K562 (cell line): Measurements from ENCODE around the gene CMSS1. TPM values are rescaled to one million over a fixed set of nuclear protein-coding genes. Genes with fewer than 3 reads are reported as not detected.
A peak's percentile ranks its signal among the peaks of the same experiment; 100 is the strongest.

Experiments used
- ATF4 ChIP-seq: fragments of 450-650 bp; formaldehyde crosslinking; IDR thresholded peaks from 2 replicates; pipeline ENCODE4 v1.4.0; 2022; ENCODE audit warnings: mild to moderate bottlenecking, moderate library complexity
- CHAMP1 ChIP-seq: fragments of 450-650 bp; IDR thresholded peaks from 2 replicates; pipeline ENCODE4 v1.6.1; 2016; ENCODE audit warnings: mild to moderate bottlenecking
- CREB3 ChIP-seq: fragments of 450-650 bp; conservative IDR thresholded peaks from 2 replicates; pipeline ENCODE4 v1.6.1; 2016; ENCODE audit warnings: missing genetic modification characterization, low read depth, mild to moderate bottlenecking, missing compliant biosample characterization, moderate library complexity
- HDAC1 ChIP-seq, 2 experiments: fragments of 450-650 bp; IDR thresholded peaks; 2 replicates each; pipeline ENCODE4 v1.6.1; 2016 to 2017; ENCODE audit warnings: inconsistent platforms in 1 of 2, mild to moderate bottlenecking in 1 of 2, moderate library complexity in 1 of 2
- HNRNPL ChIP-seq: fragments of 200-400 bp; formaldehyde crosslinking; IDR thresholded peaks from 2 replicates; pipeline ENCODE4 v1.6.1; 2017; ENCODE audit warnings: low read depth, mild to moderate bottlenecking, low read length
- JUNB ChIP-seq: fragments of 450-650 bp; formaldehyde crosslinking; conservative IDR thresholded peaks from 2 replicates; pipeline ENCODE4 v1.4.0; 2020; ENCODE audit warnings: mild to moderate bottlenecking
- KAT2B ChIP-seq: IDR thresholded peaks from one replicate; pipeline ENCODE4 v1.6.1; 2012; ENCODE audit warnings: low read depth, mild to moderate bottlenecking, control low read depth, inconsistent platforms, low read length, moderate library complexity
- MAX ChIP-seq: sonication (generic); formaldehyde crosslinking; IDR thresholded peaks from 2 replicates; pipeline ENCODE4 v1.9.0; 2022; ENCODE audit warnings: mild to moderate bottlenecking, missing genetic modification reagents
- MBD1 ChIP-seq: fragments of 250-450 bp; sonication (Bioruptor Pico); IDR thresholded peaks from 2 replicates; pipeline ENCODE4 v1.8.0; 2022; ENCODE audit warnings: inconsistent platforms
- PHB ChIP-seq: fragments of 250-450 bp; sonication (Bioruptor Pico); IDR thresholded peaks from 2 replicates; pipeline ENCODE4 v1.5.0; 2021
- POLR2A ChIP-seq: fragments of 450-650 bp; conservative IDR thresholded peaks from 2 replicates; pipeline ENCODE4 v1.6.1; 2016
- RBBP5 ChIP-seq: fragments of 200-600 bp; sonication (generic); IDR thresholded peaks from 2 replicates; pipeline ENCODE4 v1.6.1; 2012; ENCODE audit warnings: borderline replicate concordance, mild to moderate bottlenecking, low read length, control low read depth, inconsistent platforms; ENCODE audit not compliant: insufficient read depth, poor library complexity, severe bottlenecking
- SMARCE1 ChIP-seq: fragments of 450-650 bp; IDR thresholded peaks from 2 replicates; pipeline ENCODE4 v1.7.1; 2016; ENCODE audit warnings: mild to moderate bottlenecking
- TCF7L2 ChIP-seq: fragments of 150-350 bp; IDR thresholded peaks from 2 replicates; pipeline ENCODE4 v1.6.1; 2016; ENCODE audit warnings: low read depth, mild to moderate bottlenecking, low read length, moderate library complexity
- XRCC5 ChIP-seq: fragments of 200-400 bp; formaldehyde crosslinking; IDR thresholded peaks from 2 replicates; pipeline ENCODE4 v1.6.1; 2017; ENCODE audit warnings: low read depth, mild to moderate bottlenecking, low read length
- ZC3H4 ChIP-seq: sonication (generic); formaldehyde crosslinking; IDR thresholded peaks from 2 replicates; pipeline ENCODE4 v1.9.0; 2021; ENCODE audit warnings: missing genetic modification reagents, borderline replicate concordance
- ZKSCAN1 ChIP-seq: fragments of 150-350 bp; IDR thresholded peaks from 2 replicates; pipeline ENCODE4 v1.6.1; 2016; ENCODE audit warnings: low read depth, low read length
- ZNF3 ChIP-seq: fragments of 250-450 bp; sonication (Bioruptor Pico); IDR thresholded peaks from 2 replicates; pipeline ENCODE4 v1.5.0; 2021; ENCODE audit warnings: mild to moderate bottlenecking, moderate library complexity
- ZNF384 ChIP-seq: IDR thresholded peaks from 2 replicates; pipeline ENCODE4 v1.6.1; 2012; ENCODE audit warnings: low read depth, low read length, improper control_type of control experiment
- ZNF778 ChIP-seq: fragments of 450-650 bp; formaldehyde crosslinking; IDR thresholded peaks from 2 replicates; pipeline ENCODE4 v1.4.0; 2020; ENCODE audit warnings: mild to moderate bottlenecking, moderate library complexity
- polyA plus RNA-seq, 8 experiments: library from polyadenylated mRNA; depleted of rRNA in 4 of 8; stranded (reverse) in 5 of 8; unstranded in 3 of 8; fragments of >200 nt; fragmentation: Nextera tagmentation in 2 of 8; fragmentation: Illumina TruSeq in 1 of 8; extraction: Ambion mirVana in 2 of 8; extraction: Trizol in 1 of 8; gene quantifications; 2 replicates each; pipeline versions ENCODE4 v1.2.1 to v1.2.3, GENCODE V29; 2011 to 2014; ENCODE audit warnings: inconsistent platforms in 1 of 8, missing spikeins in 1 of 8
- total RNA-seq, 7 experiments: library from RNA; depleted of rRNA in 6 of 7; stranded (reverse); fragments of >200 nt in 6 of 7; fragmentation: Illumina TruSeq in 2 of 7; extraction: Trizol in 2 of 7; gene quantifications; 2 replicates each; pipeline versions ENCODE4 v1.2.1 to v1.2.3, GENCODE V29; 2011 to 2021; ENCODE audit warnings: low replicate concordance in 1 of 7

CMSS1 gene
- total and polyA plus RNA-seq, 9 of the 15 experiments (the other 6 are each of a cell fraction or from before 2014, with no cell fraction given), result 46.9 to 109 (median 72.3) TPM

GRCh38 chr3:99817437-99818240 lies at the start of gene CMSS1 (continued):
- TF ChIP-seq MBD1 (CRISPR knock-in tag), result no peak
- no peak for TF ChIP-seq TCF7L2
- TF ChIP-seq CHAMP1, result no peak
- TF ChIP-seq ZC3H4 (CRISPR knock-in tag), result no peak
- TF ChIP-seq ZNF778, result no peak
- TF ChIP-seq HDAC1 (IDR thresholded peaks at IDR 0.05), result peak in 1 of 2 experiments; percentile 92; a peak in 2 of 4 replicates
- TF ChIP-seq JUNB, result peak; percentile 89
- no peak for TF ChIP-seq ZNF384
- TF ChIP-seq POLR2A, result peak; percentile 87
- TF ChIP-seq XRCC5, result no peak
- TF ChIP-seq HNRNPL, result no peak
- TF ChIP-seq ZKSCAN1, result no peak
- no peak for TF ChIP-seq ZNF3 (CRISPR knock-in tag)
- TF ChIP-seq MAX (CRISPR knock-in tag), result peak; percentile 89
- TF ChIP-seq SMARCE1, result no peak
- peak; percentile 54; the same call in 1 of the 2 replicates for TF ChIP-seq CREB3 (tag)
- TF ChIP-seq RBBP5, result peak; percentile 46
- TF ChIP-seq ATF4 (CRISPR knock-in tag), result no peak; the same call in 1 of the 2 replicates
- no peak for TF ChIP-seq PHB (CRISPR knock-in tag)
- TF ChIP-seq KAT2B, result no peak
